OCI-M2 (cell line): ENCODE results near the gene LY6G6C.
A peak's percentile ranks its signal among the peaks of the same experiment; 100 is the strongest.

Experiments
- DNase-seq: peaks from one replicate; lab custom pipeline; 2025; ENCODE audit not compliant: unreplicated experiment; lab: John Stamatoyannopoulos, UW

Gene LY6G6C

DNA sequence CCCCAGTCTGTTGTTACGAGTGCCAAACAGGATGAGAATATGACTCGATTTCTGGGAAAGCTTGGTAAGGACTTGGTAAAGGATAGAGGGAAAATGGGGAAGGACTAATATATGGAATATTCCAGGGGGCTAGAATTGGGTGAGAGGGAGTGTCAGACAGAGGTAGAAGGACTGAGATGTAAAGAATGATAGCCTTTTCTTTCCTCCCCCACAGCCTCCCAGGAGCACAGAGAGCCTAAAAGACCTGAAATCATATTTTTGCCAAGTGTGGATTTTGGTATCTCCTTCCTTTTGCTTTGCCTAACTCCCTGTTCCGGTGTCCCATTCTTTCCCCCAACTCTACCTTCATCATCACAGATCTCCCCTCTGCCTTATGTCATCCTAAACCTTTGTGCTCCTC lies 21.3 kb upstream of the LY6G6C start:
- DNase-seq, result no peak

GRCh38 chr6:31741815-31742214 lies 20.3 kb upstream of the LY6G6C start:
- no peak for DNase-seq

DNA sequence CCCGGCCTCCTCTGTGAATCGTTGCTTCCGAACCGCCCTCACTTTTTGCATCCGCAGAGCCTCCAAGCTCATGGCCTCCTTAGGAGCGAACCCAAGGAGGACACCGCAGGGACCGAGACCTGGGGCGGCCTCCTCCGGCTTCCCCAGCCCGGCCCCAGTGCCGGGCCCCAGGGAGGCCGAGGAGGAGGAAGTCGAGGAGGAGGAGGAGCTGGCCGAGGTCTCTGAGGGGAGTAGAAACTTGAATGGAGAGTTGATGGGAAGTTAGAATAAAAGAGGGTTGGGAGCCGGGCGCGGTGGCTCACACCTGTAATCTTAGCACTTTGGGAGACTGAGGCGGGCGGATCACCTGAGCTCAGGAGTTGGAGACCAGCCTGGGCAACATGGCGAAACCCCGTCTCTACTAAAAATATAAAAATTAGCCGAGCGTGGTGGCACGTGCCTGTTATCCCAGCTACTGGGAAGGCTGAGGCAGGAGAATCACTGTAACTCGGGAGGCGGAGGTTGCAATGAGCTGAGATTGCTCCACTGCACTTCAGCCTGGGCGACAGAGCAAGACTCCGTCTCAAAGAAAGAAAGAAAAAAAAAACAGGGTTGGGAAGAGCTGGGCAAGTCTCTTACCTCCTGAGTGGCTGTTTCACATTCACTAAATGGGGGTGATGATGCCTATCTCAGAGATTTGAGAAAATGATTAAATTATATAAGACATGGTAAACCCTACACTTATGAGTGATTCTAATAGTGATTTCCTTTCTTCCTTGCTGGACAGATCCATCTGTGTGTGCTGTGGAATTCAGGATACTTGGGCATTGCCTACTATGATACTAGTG lies 19.1 kb upstream of the LY6G6C start:
- no peak for DNase-seq

DNA sequence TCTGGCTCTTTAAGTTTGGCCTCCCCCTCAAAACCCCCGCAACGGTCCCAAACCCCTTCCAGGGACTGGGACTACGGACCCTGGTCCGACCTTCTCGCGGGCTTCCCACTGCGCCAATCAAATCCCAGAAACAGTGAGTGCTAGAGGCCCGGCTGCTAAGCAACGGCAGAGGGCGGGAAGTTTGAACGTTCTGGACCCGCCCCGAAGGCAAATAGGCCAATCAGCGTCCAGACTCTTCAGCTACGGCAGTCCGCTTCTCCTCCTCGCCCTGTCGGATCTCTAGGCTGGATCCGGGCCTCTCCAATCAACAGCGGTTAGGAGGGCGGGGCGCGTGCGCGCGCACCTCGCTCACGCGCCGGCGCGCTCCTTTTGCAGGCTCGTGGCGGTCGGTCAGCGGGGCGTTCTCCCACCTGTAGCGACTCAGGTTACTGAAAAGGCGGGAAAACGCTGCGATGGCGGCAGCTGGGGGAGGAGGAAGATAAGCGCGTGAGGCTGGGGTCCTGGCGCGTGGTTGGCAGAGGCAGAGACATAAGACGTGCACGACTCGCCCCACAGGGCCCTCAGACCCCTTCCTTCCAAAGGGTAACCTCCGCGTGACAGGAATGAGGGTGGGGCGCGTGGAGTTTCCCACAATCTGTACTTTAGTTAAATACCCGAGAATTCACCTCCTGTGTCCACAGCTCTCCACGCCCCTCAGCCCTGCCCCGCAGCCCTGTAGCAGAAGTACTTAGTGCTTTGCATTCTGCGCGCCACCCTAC lies 18.3 kb upstream of the LY6G6C start, which contains the start of gene MSH5:
TSS of gene MSH5 (plus strand) at position 367 of the 758 bp plus-strand sequence. CDS start 462 bp downstream, outside the sequence.
- peak; percentile 98 for DNase-seq

DNA sequence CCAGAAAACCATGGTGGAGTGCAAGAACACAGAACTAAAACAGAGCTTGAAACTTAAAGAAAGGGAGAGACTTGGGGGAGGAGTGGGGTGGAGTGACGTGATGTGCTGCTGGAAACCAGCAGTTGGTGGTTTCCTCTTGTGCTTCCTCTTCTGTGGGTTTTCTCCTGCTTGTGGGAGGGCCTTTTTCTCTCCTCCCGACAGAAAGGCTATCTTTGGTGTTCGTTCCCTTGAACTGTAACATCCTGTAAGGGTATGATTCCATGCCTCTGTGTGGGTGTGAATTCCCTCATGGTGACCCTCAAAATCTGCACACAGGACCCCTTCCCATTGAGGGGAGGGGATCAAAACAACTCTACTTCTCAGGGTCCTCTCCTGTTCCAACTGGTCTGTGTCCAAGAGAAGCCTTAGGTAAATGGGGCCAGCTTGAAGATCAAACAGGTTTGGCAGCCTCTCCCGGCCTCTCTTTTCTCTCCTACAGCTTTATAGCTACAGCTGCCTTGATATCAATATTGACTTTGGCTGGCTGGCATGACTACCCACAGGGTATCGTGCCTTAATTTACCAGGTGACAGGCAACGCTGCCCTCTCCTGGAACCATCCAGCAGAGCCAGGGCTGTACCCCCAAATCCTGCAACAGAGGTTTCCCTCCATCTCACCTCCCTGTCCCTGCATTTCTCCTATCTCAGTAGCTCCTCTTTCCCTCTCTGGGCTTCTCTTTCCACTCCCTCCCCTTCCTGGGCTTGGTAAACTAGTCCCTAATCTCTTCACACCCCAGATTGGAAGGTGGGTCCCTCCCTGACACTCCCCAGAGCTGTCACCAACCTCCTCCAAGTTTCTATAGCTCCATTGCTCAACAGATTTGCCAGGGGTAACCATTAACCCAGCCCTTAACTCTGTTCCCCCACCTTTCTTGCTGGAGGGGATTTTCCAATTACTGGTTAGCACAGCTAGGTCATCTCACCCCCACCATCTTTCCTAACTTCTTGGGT lies 16.7 kb upstream of the LY6G6C start:
- peak; percentile 62 for DNase-seq

DNA sequence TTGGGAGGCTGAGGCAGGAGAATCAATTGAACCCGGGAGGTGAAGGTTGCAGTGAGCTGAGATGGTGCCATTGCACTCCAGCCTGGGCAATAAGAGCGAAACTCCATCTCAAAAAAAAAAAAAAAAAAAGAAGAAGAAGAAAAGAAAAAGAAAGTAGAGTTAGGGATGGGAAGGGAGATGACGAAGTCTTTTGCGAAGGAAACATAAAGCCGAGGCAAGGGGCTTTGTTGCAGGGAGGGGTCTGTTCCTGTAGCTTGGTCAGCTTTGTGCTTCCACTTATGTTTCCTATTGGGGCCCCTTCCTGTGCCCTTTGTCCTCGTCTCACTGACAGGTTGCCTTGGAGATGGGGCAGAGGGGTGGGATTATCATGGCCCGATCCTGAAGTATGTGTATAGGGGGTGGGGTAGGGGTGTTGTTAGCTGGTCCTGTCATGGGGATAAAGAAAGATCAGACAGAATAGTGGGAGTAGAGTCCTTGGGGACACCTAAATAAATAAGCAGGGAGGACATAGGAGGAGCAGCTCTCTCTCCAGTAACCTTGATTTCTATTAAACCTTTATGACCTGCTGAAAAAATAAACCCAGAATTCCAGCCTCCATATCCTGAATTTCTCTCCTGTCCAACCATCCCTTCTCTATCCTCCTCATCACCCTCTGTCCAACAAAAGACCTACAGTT lies 15.9 kb upstream of the LY6G6C start:
- DNase-seq, result peak; percentile 57

- no peak for DNase-seq
Measured at GRCh38 chr6:31736768-31737314, 15.3 kb upstream of the LY6G6C start.

GRCh38 chr6:31736021-31736767 lies 14.6 kb upstream of the LY6G6C start, which contains the start of gene CLIC1:
CLIC1 (minus strand) TSS chr6:31736530; CDS start chr6:31736300, 230 bp downstream.
- peak; percentile 75 for DNase-seq

GRCh38 chr6:31734821-31735406 lies 13.4 kb upstream of the LY6G6C start:
- DNase-seq, result no peak

GRCh38 chr6:31734247-31734820 lies 12.8 kb upstream of the LY6G6C start:
- no peak for DNase-seq

DNA sequence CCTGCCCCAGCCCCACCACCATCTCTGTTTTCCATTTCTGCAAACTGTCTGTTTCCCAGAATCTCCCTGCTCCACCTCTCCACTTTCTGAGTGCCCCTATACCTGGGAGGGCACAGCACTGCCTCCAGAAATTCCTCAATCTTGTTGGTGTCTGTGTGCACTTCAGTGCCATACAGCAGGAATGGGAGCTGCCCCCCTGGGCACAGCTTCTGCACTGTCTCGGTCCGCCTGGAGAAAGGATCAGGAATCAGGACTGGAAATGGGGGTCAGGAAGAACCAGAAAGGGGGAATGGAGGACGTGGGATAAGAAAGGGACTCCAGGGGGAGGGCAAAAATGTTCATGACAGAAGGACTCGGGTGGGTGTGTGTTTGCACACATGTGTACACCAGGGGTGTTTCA lies 12.2 kb upstream of the LY6G6C start:
- no peak for DNase-seq

GRCh38 chr6:31732029-31732428 lies 10.5 kb upstream of the LY6G6C start:
- DNase-seq, result no peak

GRCh38 chr6:31730631-31731086 lies 9.1 kb upstream of the LY6G6C start:
- DNase-seq, result no peak

GRCh38 chr6:31729979-31730630 lies 8.6 kb upstream of the LY6G6C start:
- peak; percentile 95 for DNase-seq

DNA sequence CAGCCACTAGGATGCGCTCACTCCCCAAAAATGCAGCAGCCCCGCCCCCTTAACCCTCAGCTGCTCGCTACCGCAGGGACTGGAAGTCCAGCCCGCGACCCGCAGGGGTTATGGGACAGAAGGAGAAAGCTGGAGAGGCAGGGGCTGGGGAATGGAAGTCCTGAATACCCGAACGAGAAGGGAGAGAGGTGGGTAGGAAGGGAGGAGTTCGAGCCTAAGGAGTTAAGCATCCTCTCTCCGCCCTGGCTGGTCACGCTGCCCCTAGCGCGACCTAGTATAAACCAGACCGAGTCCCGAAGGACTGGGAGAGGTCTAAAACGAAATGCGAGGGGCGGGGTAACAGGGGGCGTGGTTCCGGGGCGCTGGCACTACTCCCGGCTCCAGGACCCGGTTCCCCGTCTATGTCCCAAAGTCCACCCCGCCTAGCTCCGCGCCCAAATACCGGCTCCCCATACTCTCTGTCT lies 8.0 kb upstream of the LY6G6C start:
- DNase-seq, result peak; percentile 94

DNA sequence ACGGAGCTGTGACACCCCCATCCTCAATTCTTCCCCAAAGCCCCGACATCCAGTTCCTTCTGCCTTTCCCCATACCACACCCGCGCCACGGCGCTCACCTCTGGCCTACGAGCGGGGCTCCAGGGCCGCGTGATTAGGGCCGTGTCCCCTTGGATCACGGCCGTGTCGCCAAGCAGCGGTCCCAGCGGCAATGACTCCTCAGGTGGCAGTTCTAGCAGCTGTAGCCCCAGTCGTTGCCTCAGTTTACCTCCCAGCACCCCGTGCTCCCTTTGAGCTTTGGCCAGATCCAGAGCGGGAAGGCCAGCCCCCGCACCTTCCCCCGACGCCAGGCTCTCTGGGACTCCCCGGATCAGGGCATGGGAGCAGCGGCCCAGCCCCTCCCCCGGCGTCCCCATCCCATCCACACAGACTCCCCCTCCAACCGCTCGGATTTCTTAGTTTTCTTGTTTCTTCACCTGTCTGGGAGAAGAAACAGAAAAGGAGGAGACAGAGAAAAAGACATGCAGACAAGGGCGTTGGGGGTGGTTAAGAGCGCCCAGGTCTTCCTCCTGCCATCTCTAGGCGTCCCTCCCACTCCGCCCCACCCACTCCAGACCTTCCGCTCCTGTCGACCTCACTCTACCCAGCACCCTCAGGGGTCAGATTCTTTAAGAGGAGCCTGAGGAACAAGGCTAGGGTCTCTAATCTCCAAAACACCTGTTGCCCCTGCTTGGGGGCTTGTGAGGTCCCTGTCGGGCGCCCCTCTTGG lies 7.4 kb upstream of the LY6G6C start, which contains the start of gene DDAH2:
TSS of gene DDAH2 (minus strand) at position 533 of the 748 bp plus-strand sequence. CDS start at position 395, 138 bp downstream.
- DNase-seq, result peak; percentile 94
